ENCODE measurements around the gene SPATA9. TPM values are rescaled to one million over a fixed set of nuclear protein-coding genes. Genes with fewer than 3 reads are reported as not detected.
A peak's percentile ranks its signal among the peaks of the same experiment; 100 is the strongest.

Gene SPATA9
- total and polyA plus RNA-seq, 9 of the 15 experiments (the other 6 are each of a cell fraction or from before 2014, with no cell fraction given) = 0.16 to 5.5 (median 0.39) TPM; not detected in 3

- TF ChIP-seq POLR3A (IDR thresholded peaks at IDR 0.05; ENCODE audit: borderline replicate concordance, extremely low read depth, insufficient read depth, insufficient read length) (no peak), RBM25 (IDR thresholded peaks at IDR 0.05; ENCODE audit: low read depth, low read length, severe bottlenecking) (peak; percentile 35), DMBX1 (CRISPR knock-in tag; IDR thresholded peaks at IDR 0.05; ENCODE audit: borderline replicate concordance) (no peak), CBX5 (IDR thresholded peaks at IDR 0.05; ENCODE audit: borderline replicate concordance, low read depth) (no peak), RFX1 (IDR thresholded peaks at IDR 0.05) (no peak), PRMT5 (CRISPR knock-in tag; IDR thresholded peaks at IDR 0.05) (no peak), BHLHE40 (IDR thresholded peaks at IDR 0.05; ENCODE audit: low read length) (peak; percentile 99), SMAD3 (CRISPR knock-in tag; conservative IDR thresholded peaks at IDR 0.05) (no peak), ZC3H11A (IDR thresholded peaks at IDR 0.05; ENCODE audit: low read depth, low read length) (no peak), ZNF395 (CRISPR knock-in tag; IDR thresholded peaks at IDR 0.05) (no peak), NELFE (IDR thresholded peaks at IDR 0.05; ENCODE audit: insufficient read depth, insufficient read length) (no peak), ZNF121 (CRISPR knock-in tag; conservative IDR thresholded peaks at IDR 0.05) (no peak), FOXP1 (CRISPR knock-in tag; IDR thresholded peaks at IDR 0.05) (peak; percentile 77; the same call in 1 of the 2 replicates), ZNF146 (CRISPR knock-in tag; IDR thresholded peaks at IDR 0.05; ENCODE audit: unreplicated experiment) (no peak), ZNF75A (CRISPR knock-in tag; IDR thresholded peaks at IDR 0.05) (no peak), FOSL1 (tag; conservative IDR thresholded peaks at IDR 0.05) (no peak; the same call in 1 of the 2 replicates), CREB1 (IDR thresholded peaks at IDR 0.05) (peak; percentile 86), CREB1 (CRISPR knock-in tag; IDR thresholded peaks at IDR 0.05) (peak; percentile 86), POLR2A (conservative IDR thresholded peaks at IDR 0.05) (peak; percentile 95), MTA3 (IDR thresholded peaks at IDR 0.05; ENCODE audit: borderline replicate concordance) (no peak; the same call in 1 of the 2 replicates), THRAP3 (IDR thresholded peaks at IDR 0.05; ENCODE audit: borderline replicate concordance) (no peak), ZNF263 (CRISPR knock-in tag; IDR thresholded peaks at IDR 0.05; ENCODE audit: borderline replicate concordance) (no peak), NRF1 (conservative IDR thresholded peaks at IDR 0.05 in 1 of 2, IDR thresholded peaks at IDR 0.05 in 1 of 2) (peak; percentile 93 to 94), ETV1 (tag; conservative IDR thresholded peaks at IDR 0.05; ENCODE audit: low read depth) (peak; percentile 93), PTRF (tag; IDR thresholded peaks at IDR 0.05) (no peak), CAMTA2 (CRISPR knock-in tag; conservative IDR thresholded peaks at IDR 0.05) (no peak), XRCC5 (IDR thresholded peaks at IDR 0.05; ENCODE audit: low read depth, low read length) (no peak), ZNF436 (CRISPR knock-in tag; IDR thresholded peaks at IDR 0.05) (no peak), NCOA1 (IDR thresholded peaks at IDR 0.05; ENCODE audit: low read depth) (no peak), ZNF197 (CRISPR knock-in tag; IDR thresholded peaks at IDR 0.05; ENCODE audit: low read depth) (no peak), RBM39 (optimal IDR thresholded peaks at IDR 0.05; ENCODE audit: low read depth, low read length) (no peak), KLF1 (tag; IDR thresholded peaks at IDR 0.05) (peak; percentile 58; the same call in 1 of the 2 replicates), SUPT5H (IDR thresholded peaks at IDR 0.05) (peak; percentile 92)
These were observed 36.0 kb downstream of the SPATA9 start, which contains the start of gene RFESD (continued) for GRCh38 chr5:95646569-95647431.
